Measurements from ENCODE around the gene BIRC7. TPM values are rescaled to one million over a fixed set of nuclear protein-coding genes. Genes with fewer than 3 reads are reported as not detected.

The BIRC7 gene, protein sequence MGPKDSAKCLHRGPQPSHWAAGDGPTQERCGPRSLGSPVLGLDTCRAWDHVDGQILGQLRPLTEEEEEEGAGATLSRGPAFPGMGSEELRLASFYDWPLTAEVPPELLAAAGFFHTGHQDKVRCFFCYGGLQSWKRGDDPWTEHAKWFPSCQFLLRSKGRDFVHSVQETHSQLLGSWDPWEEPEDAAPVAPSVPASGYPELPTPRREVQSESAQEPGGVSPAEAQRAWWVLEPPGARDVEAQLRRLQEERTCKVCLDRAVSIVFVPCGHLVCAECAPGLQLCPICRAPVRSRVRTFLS
- total RNA-seq: 0.32 TPM in 1 of 2 replicates, not detected in the other

DNA sequence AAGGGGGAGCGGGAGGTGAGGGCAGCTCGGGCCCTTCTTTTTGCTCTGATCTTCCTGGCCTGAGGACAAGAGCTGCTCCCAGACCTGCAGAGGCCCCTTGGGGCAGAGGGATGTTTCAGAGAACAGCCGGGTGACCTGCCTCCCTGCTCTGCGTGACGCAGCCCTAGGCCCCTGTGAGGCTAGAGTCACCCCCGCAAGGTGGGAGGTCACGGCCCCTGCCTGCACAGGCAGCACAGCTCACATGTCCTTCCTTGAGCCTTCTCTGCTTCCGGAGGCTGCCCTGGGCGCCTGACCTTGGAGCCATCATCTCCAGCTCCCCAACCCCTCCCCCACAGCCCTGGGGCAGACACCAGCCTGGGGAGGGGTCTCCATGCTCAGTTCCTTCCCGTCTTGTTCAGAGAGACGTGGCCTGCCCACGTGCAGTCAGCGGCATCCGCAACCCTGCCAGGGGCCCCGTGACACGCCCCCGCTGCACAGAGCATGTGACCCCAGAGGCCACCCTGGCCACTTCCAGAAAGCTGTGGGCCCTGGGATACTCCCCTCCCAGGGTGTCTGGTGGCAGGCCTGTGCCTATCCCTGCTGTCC, at the start of gene BIRC7:
TSS of gene BIRC7 (plus strand) at position 507 of the 585 bp plus-strand sequence. CDS start 192 bp downstream, outside the sequence.
- TF ChIP-seq, protein P1, sequence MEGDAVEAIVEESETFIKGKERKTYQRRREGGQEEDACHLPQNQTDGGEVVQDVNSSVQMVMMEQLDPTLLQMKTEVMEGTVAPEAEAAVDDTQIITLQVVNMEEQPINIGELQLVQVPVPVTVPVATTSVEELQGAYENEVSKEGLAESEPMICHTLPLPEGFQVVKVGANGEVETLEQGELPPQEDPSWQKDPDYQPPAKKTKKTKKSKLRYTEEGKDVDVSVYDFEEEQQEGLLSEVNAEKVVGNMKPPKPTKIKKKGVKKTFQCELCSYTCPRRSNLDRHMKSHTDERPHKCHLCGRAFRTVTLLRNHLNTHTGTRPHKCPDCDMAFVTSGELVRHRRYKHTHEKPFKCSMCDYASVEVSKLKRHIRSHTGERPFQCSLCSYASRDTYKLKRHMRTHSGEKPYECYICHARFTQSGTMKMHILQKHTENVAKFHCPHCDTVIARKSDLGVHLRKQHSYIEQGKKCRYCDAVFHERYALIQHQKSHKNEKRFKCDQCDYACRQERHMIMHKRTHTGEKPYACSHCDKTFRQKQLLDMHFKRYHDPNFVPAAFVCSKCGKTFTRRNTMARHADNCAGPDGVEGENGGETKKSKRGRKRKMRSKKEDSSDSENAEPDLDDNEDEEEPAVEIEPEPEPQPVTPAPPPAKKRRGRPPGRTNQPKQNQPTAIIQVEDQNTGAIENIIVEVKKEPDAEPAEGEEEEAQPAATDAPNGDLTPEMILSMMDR (IDR thresholded peaks at IDR 0.05; ENCODE audit: insufficient read depth, low read depth, low read length): no peak
- DNase-seq (ENCODE audit: low read depth): no peak
- H3K4me3 ChIP-seq (ENCODE audit: low read depth, low read length): no peak within 1 kb of the TSS

DNA sequence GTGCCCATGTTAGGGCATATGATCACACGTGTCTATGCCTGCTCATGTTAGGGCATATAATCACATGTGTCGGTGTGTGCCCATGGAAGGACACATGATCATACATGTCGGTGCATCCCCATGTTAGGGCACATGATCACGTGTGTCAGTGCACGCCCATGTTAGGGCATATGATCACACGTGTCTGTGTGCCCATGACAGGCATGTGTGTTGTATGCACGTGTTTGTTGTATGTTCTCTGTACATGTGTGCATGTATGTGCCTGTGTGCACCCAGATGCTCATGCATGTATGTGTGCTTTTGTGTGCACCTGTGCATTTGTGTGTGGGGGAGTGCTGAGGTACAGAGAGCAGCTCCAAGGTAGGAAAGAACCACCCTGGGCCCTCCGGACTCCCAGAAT, 49.6 kb upstream of the BIRC7 start:
- H3K4me3 ChIP-seq (ENCODE audit: low read depth, low read length): no peak overlapping the region
- DNase-seq (ENCODE audit: low read depth): no peak
- TF ChIP-seq, protein P1 (IDR thresholded peaks at IDR 0.05; ENCODE audit: insufficient read depth, low read depth, low read length): no peak

DNA sequence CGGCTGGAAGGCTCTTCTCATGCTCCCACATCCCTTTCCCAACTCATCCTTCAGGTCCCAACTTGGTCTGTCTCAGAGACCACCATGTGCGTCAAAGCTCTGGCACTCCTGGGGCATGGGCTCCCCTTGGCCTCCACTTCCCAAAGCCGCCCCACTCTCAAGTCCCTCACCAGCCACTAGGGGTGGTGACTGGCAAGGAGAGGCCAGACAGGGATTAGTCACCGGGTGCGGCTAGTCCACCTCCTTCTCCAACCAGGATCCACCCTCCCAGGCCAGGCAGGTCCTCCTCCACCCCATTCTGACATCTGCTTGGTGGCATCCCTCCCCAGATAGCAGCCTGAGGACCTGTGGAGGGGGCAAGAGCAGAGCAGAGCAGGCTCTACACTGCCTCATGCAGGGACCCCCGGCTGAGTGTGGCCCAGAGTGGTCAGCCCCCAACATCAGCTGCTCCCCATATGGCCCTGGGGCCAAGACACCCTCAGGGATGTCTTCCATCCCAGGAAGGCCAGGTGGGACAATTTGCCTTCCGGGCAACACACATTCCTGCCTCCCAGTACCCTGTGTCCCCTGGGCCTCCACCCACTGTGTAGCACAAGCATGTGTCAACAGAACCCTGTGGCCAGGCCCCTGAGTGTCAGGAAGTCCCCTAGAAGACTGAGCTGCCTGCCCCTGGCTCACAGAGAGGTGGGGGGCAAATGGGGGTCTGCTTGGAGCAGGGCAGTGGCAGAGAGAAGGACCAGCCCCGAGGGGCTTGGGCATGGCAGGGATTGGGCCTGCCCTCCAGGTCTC, 49.0 kb upstream of the BIRC7 start:
- TF ChIP-seq, protein P1 (IDR thresholded peaks at IDR 0.05; ENCODE audit: insufficient read depth, low read depth, low read length): peak; percentile 18
- no peak overlapping the region for H3K4me3 ChIP-seq (ENCODE audit: low read depth, low read length)
- DNase-seq (ENCODE audit: low read depth): no peak

DNA sequence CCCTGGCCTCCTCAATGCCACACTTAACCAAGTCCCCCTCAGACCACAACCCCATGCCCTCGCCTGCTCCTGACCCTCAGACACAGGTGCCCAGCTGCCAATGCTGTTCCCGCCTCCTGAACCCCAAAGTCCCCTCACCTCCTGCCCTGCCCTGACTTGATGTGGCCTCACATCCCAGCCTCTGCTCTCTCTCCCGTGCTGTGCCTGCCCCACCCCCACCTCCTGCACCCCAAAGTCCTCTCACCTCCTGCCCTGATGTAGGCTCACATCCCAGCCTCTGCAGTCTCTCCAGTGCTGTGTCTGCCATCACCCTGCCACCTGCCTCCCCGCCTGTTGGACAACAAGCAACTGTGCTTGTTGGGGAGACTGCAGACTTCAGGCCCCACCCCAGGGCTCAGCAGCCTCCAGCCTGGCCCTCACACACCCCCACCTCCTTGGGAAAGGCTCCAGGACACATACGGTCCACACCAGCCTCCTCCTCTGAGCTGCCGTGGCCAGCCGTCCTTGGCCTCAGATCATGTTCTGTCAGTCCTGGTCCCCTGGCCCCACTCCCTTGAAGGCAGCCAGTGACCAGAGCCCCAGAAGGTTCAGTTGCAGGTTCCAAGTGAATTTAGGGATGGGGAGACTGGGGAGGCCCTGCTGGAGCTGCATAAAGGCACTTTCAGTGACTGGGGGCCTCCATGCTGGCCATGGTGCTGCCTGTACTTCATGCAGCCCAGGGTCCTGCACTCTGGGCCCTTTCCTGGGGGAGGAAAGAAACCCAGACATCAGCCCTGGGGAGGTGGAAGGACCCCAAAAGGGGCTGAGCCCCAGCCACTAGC, 48.2 kb upstream of the BIRC7 start:
- H3K4me3 ChIP-seq (ENCODE audit: low read depth, low read length): no peak overlapping the region
- DNase-seq (ENCODE audit: low read depth): no peak
- TF ChIP-seq, protein P1 (IDR thresholded peaks at IDR 0.05; ENCODE audit: insufficient read depth, low read depth, low read length): no peak

DNA sequence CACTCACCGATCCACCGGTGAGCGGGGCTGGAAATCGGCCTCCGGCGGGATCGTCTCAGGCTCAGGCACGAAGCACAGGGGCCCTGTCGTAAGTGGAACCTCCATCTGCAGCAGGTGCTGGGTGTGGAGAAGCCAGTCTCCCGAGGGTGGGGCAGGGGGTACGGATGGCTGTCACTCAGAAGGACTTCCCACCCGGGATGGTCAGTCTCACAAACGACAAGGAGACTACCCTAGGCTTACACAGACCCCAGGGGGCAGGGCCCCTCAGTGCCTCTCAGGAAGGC, 47.6 kb upstream of the BIRC7 start:
- no peak for DNase-seq (ENCODE audit: low read depth)
- TF ChIP-seq, protein P1 (IDR thresholded peaks at IDR 0.05; ENCODE audit: insufficient read depth, low read depth, low read length): no peak
- H3K4me3 ChIP-seq (ENCODE audit: low read depth, low read length): no peak overlapping the region

DNA sequence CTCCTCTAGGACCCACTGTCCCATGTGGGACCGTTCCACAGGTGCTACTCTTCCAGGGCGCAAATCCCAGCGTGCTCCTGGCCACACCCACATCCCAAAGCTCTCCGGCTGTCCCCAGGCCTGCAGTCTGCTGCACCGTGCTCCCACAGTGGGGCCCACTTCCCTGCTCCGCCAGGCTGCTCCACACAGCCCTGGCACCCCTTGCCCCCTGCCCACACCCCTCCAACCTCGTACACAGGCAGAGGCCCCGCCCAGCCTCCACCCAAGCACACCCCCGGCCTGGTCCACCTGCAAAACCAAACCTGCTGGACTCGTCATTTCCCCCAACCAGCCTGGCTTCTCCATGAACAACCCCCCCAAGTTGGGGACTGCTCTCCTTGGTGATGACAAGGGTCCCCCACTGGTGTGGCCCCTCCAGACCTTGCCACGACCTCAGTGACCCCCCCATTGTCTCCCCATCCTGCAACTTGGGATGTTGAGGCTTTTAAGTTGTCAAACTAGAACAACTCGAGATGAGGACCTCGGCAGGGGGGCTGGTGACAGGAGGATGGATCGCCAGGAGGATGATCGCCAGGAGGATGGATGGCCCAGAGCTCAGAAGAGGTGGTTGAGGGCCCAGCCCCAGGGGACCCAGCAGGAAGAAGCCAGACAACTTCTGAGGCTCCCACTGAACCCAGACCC, 46.9 kb upstream of the BIRC7 start:
- H3K4me3 ChIP-seq (ENCODE audit: low read depth, low read length): no peak overlapping the region
- no peak for DNase-seq (ENCODE audit: low read depth)
- TF ChIP-seq, protein P1 (IDR thresholded peaks at IDR 0.05; ENCODE audit: insufficient read depth, low read depth, low read length): no peak

Data from fibroblast of villous mesenchyme (primary cell).